Lower lobe of right lung (tissue), 2 donors: ENCODE results near the gene SHQ1. TPM values are rescaled to one million over a fixed set of nuclear protein-coding genes. Genes with fewer than 3 reads are reported as not detected.

ENCODE experiments used
- ATAC-seq, 2 donors: fragments of 200-7000 bp; cut with Tn5 transposase; one replicate each; pipeline ENCODE4 v1.9.1; 2020 to 2022; ENCODE audit warnings: mild to moderate bottlenecking in 2 of 2, moderate library complexity in 2 of 2
- DNase-seq: peaks from one replicate; pipeline ENCODE4 v3.0.0-alpha.2; 2020
- H3K27ac ChIP-seq: fragments of 200-600 bp; one replicate; pipeline ENCODE4 v1.8.0; 2022
- H3K27me3 ChIP-seq: fragments of 200-600 bp; one replicate; pipeline ENCODE4 v1.8.0; 2022; ENCODE audit warnings: low read depth
- H3K36me3 ChIP-seq: fragments of 200-600 bp; one replicate; pipeline ENCODE4 v1.8.0; 2022; ENCODE audit warnings: mild to moderate bottlenecking
- H3K4me1 ChIP-seq: fragments of 200-600 bp; one replicate; pipeline ENCODE4 v1.8.0; 2022
- H3K4me3 ChIP-seq: fragments of 200-600 bp; one replicate; pipeline ENCODE4 v1.8.0; 2022; ENCODE audit warnings: mild to moderate bottlenecking
- H3K9me3 ChIP-seq: fragments of 200-600 bp; one replicate; pipeline ENCODE4 v1.8.0; 2022
- CTCF ChIP-seq: fragments of 200-600 bp; IDR thresholded peaks from one replicate; pipeline ENCODE4 v1.8.0; 2022; ENCODE audit warnings: antibody characterized with exemption, mild to moderate bottlenecking
- intact Hi-C: fragments of 100-400 bp; cut with DNase I; formaldehyde crosslinking; loops from one replicate; pipeline ENCODE4 v1.11.0; 2022
- long read RNA-seq: library from polyadenylated mRNA; unstranded; transcript quantifications from one replicate; pipeline ENCODE4 v2.0.0, GENCODE V29; 2021
- total RNA-seq: library from RNA; stranded (reverse); fragmentation: NEBNext Ultra II Directional; extraction: Animal tissue kit (Norgen Biotek cat#: 25700); gene quantifications from one replicate; pipeline ENCODE4 v1.2.1, GENCODE V29; 2021
- donor health status: DM: no; HTN: yes; CAD: no; lungs with severe emphysema.

SHQ1 gene
- 16.8 TPM for total RNA-seq
- long read RNA-seq, transcript SHQ1-201 (11 exons, 2,879 nt): major isoform, 17 of 29 reads
- long read RNA-seq, partial matches to known transcripts: 3 of 29 reads
- long read RNA-seq, other reads (novel, unspliced or antisense): 9 of 29 reads

DNA sequence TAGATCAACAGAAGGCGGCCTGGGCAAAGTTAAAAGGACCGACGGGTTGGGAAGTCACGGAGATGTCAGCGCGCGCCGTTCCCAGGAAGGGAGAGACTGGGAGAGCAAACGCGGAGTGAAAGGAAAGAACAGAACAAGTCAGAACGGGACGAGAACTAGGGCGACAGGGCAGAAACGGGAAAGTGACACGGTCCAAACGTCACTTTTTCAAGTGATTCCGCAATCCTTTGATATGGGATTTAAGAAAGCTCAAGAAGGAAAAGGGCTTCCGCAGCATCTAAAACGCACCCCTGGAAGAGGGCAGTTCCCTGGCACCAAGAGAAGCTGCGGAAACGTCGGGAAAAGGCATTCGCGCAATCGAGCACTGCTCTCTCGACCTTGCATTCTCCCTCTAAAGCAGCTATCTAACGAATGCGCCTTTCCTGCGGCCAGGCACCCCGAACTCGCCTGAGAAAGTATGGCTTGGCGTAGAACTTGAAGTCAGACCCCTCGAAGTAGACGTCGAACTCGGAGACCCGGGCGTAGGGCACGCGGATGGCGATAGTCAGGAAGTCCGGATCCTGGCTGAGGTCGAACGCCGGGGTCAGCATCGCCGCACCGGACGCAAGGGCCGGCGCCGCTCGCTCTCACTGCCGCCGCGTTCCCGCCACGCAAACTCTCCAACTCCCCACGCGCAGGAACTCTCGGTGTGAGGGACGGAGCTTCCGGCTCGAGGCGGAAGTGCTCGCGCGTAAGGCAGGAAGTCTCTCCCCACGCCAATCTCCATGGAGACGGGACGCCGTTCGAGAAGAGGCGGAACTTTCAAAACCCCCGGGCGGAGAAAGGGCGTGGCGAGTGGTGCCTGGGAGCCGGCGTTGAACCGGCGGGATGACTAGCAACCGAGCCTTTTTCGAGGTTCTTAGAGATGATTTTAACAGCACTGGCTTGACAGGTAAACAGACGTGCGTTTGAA lies at the start of gene SHQ1:
Gene SHQ1 (minus strand): TSS at position 695 of the 952 bp plus-strand sequence. CDS start 105 bp downstream, at position 590.
- peak within 1 kb of the TSS; percentile 59 for H3K27ac ChIP-seq
- intact Hi-C loops: no loop called here
- peaks cover 28% of the 10 kb centered on the region for H3K4me1 ChIP-seq
- peak within 1 kb of the TSS; percentile 64 for H3K4me3 ChIP-seq
- peaks cover 4% of the 10 kb centered on the region for H3K36me3 ChIP-seq
- no peak for TF ChIP-seq CTCF
- no peaks in the 10 kb centered on the region for H3K27me3 ChIP-seq
- H3K9me3 ChIP-seq: no peaks in the 10 kb centered on the region
- ATAC-seq (peak; percentile 98 to 99), DNase-seq (peak; percentile 97)

DNA sequence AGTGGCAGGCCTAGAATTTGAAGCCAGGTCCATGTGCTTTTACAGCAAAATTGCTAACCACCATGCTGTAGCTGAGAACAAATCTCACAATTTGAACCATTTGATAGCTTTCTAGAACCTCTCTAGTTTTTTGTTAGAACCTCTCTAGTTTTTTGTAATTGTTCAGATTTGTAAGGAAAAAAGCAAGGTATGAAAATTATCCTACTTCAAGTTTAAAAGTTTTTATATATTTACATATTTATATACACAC lies 49.4 kb upstream of the SHQ1 start:
- Histone ChIP-seq H3K27me3 (no peaks in the 10 kb centered on the region), H3K9me3 (no peaks in the 10 kb centered on the region), H3K4me1 (no peaks in the 10 kb centered on the region), H3K36me3 (no peaks in the 10 kb centered on the region), H3K4me3 (no peak overlapping the region), H3K27ac (no peak overlapping the region)
- DNase-seq (no peak), ATAC-seq (no peak)
- intact Hi-C loops: no loop called here
- no peak for TF ChIP-seq CTCF

DNA sequence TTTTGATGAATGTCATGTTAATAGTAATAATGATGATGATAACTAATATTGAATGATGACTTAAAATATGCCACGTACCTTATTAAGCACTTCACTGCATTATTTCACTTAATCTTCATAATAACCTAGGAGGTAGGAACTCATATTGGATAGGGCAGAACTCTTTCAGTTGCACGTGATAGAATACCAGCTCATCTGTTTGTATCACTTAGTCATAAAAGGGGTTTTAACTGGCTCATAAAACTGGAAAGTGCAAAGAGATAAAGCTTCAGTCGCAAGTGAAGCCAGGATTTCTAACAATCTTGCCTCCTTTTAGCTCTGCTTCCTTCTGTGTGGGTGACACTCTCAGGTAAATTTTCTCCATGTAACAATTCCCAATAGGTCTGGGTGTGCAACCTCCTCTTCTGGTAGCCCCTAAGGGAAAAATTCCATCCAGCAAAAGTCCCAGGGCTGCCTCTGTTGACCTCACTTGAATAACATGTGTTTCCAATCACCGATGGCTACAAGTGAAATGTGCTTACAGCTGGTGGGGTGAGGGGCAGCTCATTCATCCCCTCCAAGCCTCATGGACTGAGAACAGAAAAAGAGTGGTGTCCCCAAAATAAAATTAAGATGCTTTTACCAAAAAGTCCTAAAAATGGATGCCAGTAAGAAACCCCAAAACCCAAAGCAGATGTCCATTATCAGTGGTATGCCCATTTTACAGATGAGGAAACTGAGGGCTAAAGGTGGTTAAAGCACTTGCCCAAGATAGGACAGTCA lies 48.9 kb upstream of the SHQ1 start:
- no peaks in the 10 kb centered on the region for H3K9me3 ChIP-seq
- H3K27me3 ChIP-seq: no peaks in the 10 kb centered on the region
- TF ChIP-seq CTCF: no peak
- intact Hi-C loops: no loop called here
- H3K27ac ChIP-seq: no peak overlapping the region
- ATAC-seq (no peak), DNase-seq (no peak)
- H3K4me3 ChIP-seq: no peak overlapping the region
- no peaks in the 10 kb centered on the region for H3K36me3 ChIP-seq
- no peaks in the 10 kb centered on the region for H3K4me1 ChIP-seq

DNA sequence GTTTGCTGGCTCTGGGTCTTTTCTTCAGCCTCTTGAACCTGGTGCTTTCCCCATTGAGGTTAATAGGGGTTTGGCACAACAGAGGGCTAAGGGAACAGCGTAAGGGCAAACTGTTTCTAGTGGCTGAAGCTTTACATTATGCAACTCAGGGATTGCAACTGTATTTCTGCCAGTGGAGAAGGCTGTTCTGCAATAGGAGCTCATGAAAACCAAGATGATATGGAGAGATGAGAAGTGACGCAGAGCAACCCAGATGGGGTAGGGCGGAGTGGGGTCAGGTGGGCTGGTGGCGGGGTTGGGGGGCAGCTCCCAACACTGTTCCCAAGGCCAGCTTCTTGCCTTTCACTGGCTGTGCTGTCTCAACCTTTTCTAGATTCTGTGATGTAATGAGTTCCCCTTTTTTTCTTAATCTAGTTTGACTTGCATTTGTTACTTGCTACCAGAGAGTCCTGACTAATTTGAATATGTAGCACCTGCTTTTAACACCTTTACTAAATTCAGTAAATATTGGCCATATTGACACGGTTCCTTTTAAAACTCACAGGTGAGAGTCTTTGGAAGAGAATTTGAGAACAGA lies 46.8 kb upstream of the SHQ1 start:
- DNase-seq: no peak
- intact Hi-C loops: no loop called here
- no peaks in the 10 kb centered on the region for H3K27me3 ChIP-seq
- peaks cover 11% of the 10 kb centered on the region for H3K4me1 ChIP-seq
- H3K4me3 ChIP-seq: no peak overlapping the region
- TF ChIP-seq CTCF: no peak
- no peak overlapping the region for H3K27ac ChIP-seq
- no peaks in the 10 kb centered on the region for H3K36me3 ChIP-seq
- ATAC-seq: peak in 1 of 2 donors; percentile 27
- no peaks in the 10 kb centered on the region for H3K9me3 ChIP-seq

DNA sequence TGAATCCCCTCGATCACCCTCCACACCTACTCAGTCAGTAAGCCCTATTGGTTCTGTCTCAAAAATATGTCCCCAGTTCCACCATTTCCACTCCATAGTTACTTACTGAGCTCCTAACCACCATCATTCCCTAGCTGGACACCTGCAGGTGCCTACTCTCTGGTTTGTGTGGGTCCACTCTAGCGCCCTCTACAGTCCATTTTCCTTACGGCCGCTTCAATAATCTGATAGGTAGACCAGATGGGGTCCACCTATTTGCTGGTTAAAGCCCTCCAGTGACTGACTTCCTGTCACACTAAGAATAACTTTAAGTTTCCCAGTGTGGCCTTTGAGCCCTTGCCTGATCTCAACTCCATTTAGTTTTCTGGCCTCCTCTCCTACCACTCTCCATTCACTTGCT lies 44.6 kb upstream of the SHQ1 start:
- ATAC-seq (no peak), DNase-seq (no peak)
- no peaks in the 10 kb centered on the region for H3K36me3 ChIP-seq
- H3K4me1 ChIP-seq: peaks cover 12% of the 10 kb centered on the region
- no peak overlapping the region for H3K4me3 ChIP-seq
- TF ChIP-seq CTCF: no peak
- peaks cover 10% of the 10 kb centered on the region for H3K27me3 ChIP-seq
- no peak overlapping the region for H3K27ac ChIP-seq
- H3K9me3 ChIP-seq: no peaks in the 10 kb centered on the region
- intact Hi-C loops: no loop called here
